Keratinocyte (primary cell): ENCODE data around the gene SLC22A31. TPM values are rescaled to one million over a fixed set of nuclear protein-coding genes. Genes with fewer than 3 reads are reported as not detected.

Experiments used
- DNase-seq: peaks from one replicate; pipeline ENCODE4 v3.0.0-alpha.2; 2011; ENCODE audit warnings: low read depth, missing footprints, low spot score
- FAIRE-seq: peaks from 2 replicates; lab custom pipeline; 2011; peaks lifted over from hg19 to GRCh38; lab: Jason Lieb, UNC
- H2AFZ ChIP-seq: 2 replicates; pipeline ENCODE4 v1.6.0; 2012; ENCODE audit warnings: low read length, control low read depth, inconsistent platforms; ENCODE audit not compliant: control insufficient read depth
- H3K27ac ChIP-seq: 2 replicates; pipeline ENCODE4 v1.5.1; 2011; ENCODE audit warnings: low read length; ENCODE audit not compliant: control insufficient read depth, insufficient read depth
- H3K27me3 ChIP-seq: 3 replicates; pipeline ENCODE4 v1.6.0; 2011; ENCODE audit warnings: low read length; ENCODE audit not compliant: control insufficient read depth, insufficient read depth; ENCODE audit errors: extremely low read depth
- H3K36me3 ChIP-seq, 2 experiments: 2 replicates in 1 of 2; 3 replicates in 1 of 2; pipeline ENCODE4 v1.5.1; 2011; ENCODE audit warnings: low read length in 2 of 2, mild to moderate bottlenecking in 1 of 2; ENCODE audit not compliant: control insufficient read depth in 2 of 2, insufficient read depth in 2 of 2; ENCODE audit errors: extremely low read depth in 1 of 2
- H3K4me1 ChIP-seq: 3 replicates; pipeline ENCODE4 v1.5.1; 2011; ENCODE audit warnings: low read length; ENCODE audit not compliant: control insufficient read depth, insufficient read depth; ENCODE audit errors: extremely low read depth
- H3K4me2 ChIP-seq: 3 replicates; pipeline ENCODE4 v1.6.0; 2011; ENCODE audit warnings: low read depth, low read length; ENCODE audit not compliant: control insufficient read depth, insufficient read depth; ENCODE audit errors: extremely low read depth
- H3K4me3 ChIP-seq, 3 experiments: fragments of 200-600 bp in 1 of 3; sonication (generic) in 1 of 3; 2 replicates in 2 of 3; 3 replicates in 1 of 3; pipeline ENCODE4 v1.5.1; 2011 to 2016; ENCODE audit warnings: low read length in 3 of 3, mild to moderate bottlenecking in 3 of 3, control low read depth in 2 of 3, inconsistent platforms in 1 of 3, low read depth in 1 of 3, mixed read lengths in 1 of 3, mixed run types in 1 of 3, moderate library complexity in 1 of 3; ENCODE audit not compliant: control insufficient read depth in 2 of 3, insufficient read depth in 2 of 3; ENCODE audit errors: extremely low read depth in 1 of 3
- H3K79me2 ChIP-seq: 2 replicates; pipeline ENCODE4 v1.6.0; 2012; ENCODE audit warnings: low read length; ENCODE audit not compliant: control insufficient read depth, insufficient read depth
- H3K9ac ChIP-seq: 3 replicates; pipeline ENCODE4 v1.6.0; 2011; ENCODE audit warnings: low read length; ENCODE audit not compliant: control insufficient read depth, insufficient read depth; ENCODE audit errors: extremely low read depth
- H3K9me1 ChIP-seq: 3 replicates; pipeline ENCODE4 v1.6.0; 2011; ENCODE audit warnings: low read length; ENCODE audit not compliant: control insufficient read depth, insufficient read depth; ENCODE audit errors: extremely low read depth
- H3K9me3 ChIP-seq: 2 replicates; pipeline ENCODE4 v1.5.1; 2012; ENCODE audit warnings: low read depth, low read length; ENCODE audit not compliant: control insufficient read depth
- H4K20me1 ChIP-seq: 3 replicates; pipeline ENCODE4 v1.6.0; 2011; ENCODE audit warnings: low read length; ENCODE audit not compliant: control insufficient read depth, insufficient read depth; ENCODE audit errors: extremely low read depth
- CTCF ChIP-seq, 3 experiments: IDR thresholded peaks in 1 of 3; conservative IDR thresholded peaks in 1 of 3; optimal IDR thresholded peaks in 1 of 3; 2 replicates in 2 of 3; 3 replicates in 1 of 3; pipeline versions ENCODE3 to v1.5.1; 2011; ENCODE audit warnings: low read length in 3 of 3, mild to moderate bottlenecking in 3 of 3, moderate library complexity in 2 of 3, control low read depth in 1 of 3, inconsistent platforms in 1 of 3; ENCODE audit not compliant: insufficient read depth in 2 of 3; ENCODE audit errors: extremely low read depth in 1 of 3
- EZH2 ChIP-seq: IDR thresholded peaks from one replicate; pipeline ENCODE4 v1.6.1; 2012; ENCODE audit warnings: inconsistent platforms, mild to moderate bottlenecking, low read length, moderate library complexity
- dilution Hi-C: fragments of 300-500 bp; cut with MboI; formaldehyde crosslinking; loops from one replicate; pipeline ENCODE4 v1.7.0; 2020; ENCODE audit warnings: low sequenced_read_pairs; ENCODE audit not compliant: extremely low pct_ligation_motif_present
- polyA plus RNA-seq, 5 experiments: library from polyadenylated mRNA; depleted of rRNA in 3 of 5; stranded (reverse) in 3 of 5; stranded (forward) in 1 of 5; unstranded in 1 of 5; fragments of >200 nt; gene quantifications; 1 replicate in 1 of 5; 2 replicates in 3 of 5; 3 replicates in 1 of 5; pipeline versions ENCODE4 v1.2.1 to v1.2.3, GENCODE V29; 2011 to 2012; ENCODE audit warnings: missing spikeins in 2 of 5, low read depth in 1 of 5, low replicate concordance in 1 of 5

SLC22A31 gene
- polyA plus RNA-seq, 1 donor (not counting 4 experiments of a cell fraction or from before 2014, with no cell fraction given): not detected

DNA sequence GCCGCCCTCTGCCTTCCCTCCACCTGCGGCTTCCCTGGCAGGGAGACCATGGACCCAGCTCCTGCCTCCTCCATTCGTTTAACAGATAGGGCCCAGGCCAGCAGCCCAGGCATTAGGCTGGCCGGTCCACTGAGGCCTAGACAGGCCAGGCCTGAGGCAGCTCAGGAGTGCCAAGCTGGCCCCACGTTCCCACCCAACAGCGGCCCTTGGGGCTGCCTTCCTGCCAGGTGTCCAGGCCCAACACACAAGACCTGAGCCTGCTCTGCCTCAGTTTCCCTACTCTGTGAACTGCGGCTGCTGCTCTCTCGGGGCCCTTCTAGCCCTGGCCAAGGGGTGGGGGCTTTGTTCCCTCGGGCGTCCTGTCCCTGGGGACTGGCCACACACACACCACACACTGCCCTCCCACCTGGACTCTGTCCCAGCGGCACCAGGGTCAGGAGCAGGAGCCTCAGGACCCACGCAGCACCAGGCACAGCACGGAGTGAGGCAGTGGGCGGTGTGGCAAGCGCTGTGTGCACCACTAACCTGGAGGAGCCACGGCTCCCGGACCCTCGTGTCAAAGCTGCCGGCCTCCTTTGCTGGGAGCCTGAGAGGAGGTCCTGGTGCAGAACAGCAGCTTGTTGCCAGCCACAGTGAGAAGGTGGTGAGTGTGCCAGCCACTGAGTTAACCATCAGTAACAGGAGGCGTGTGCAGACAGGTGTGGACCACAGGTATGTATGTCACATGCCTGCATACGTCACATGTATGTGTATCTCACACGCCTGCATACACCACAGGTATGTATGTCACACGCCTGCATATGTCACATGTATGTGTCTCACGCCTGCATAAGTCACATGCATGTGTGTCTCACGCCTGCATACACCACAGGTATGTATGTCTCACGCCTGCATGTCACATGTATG lies 43.3 kb downstream of the SLC22A31 start:
- no peaks in the 10 kb centered on the region for H3K79me2 ChIP-seq
- FAIRE-seq: no peak
- TF ChIP-seq CTCF (optimal IDR thresholded peaks at IDR 0.05 in 1 of 3, IDR thresholded peaks at IDR 0.05 in 1 of 3, conservative IDR thresholded peaks at IDR 0.05 in 1 of 3; ENCODE audit: extremely low read depth in 1 of 3, insufficient read depth in 2 of 3, low read length in 3 of 3): no peak
- TF ChIP-seq EZH2: no peak
- H3K4me2 ChIP-seq: no peak overlapping the region
- no peaks in the 10 kb centered on the region for H3K4me1 ChIP-seq
- peaks cover 10% of the 10 kb centered on the region for H3K9me3 ChIP-seq
- dilution Hi-C loops: no loop called here
- no peak overlapping the region for H2AFZ ChIP-seq
- H3K27ac ChIP-seq: no peak overlapping the region
- DNase-seq: peak; percentile 75
- no peak overlapping the region for H3K9ac ChIP-seq
- no peaks in the 10 kb centered on the region for H4K20me1 ChIP-seq
- H3K36me3 ChIP-seq: no peaks in the 10 kb centered on the region
- H3K4me3 ChIP-seq: no peak overlapping the region
- H3K9me1 ChIP-seq: no peaks in the 10 kb centered on the region
- peaks cover 31% of the 10 kb centered on the region for H3K27me3 ChIP-seq

GRCh38 chr16:89155851-89156739 lies 44.2 kb downstream of the SLC22A31 start:
- H3K9me3 ChIP-seq: peaks cover 10% of the 10 kb centered on the region
- no peaks in the 10 kb centered on the region for H3K79me2 ChIP-seq
- dilution Hi-C loops: no loop called here
- no peak overlapping the region for H3K9ac ChIP-seq
- H3K27ac ChIP-seq: no peak overlapping the region
- peaks cover 31% of the 10 kb centered on the region for H3K27me3 ChIP-seq
- no peak for TF ChIP-seq EZH2
- no peak for TF ChIP-seq CTCF (optimal IDR thresholded peaks at IDR 0.05 in 1 of 3, IDR thresholded peaks at IDR 0.05 in 1 of 3, conservative IDR thresholded peaks at IDR 0.05 in 1 of 3; ENCODE audit: extremely low read depth in 1 of 3, insufficient read depth in 2 of 3, low read length in 3 of 3)
- H2AFZ ChIP-seq: no peak overlapping the region
- no peak overlapping the region for H3K4me3 ChIP-seq
- H3K9me1 ChIP-seq: no peaks in the 10 kb centered on the region
- no peaks in the 10 kb centered on the region for H3K36me3 ChIP-seq
- no peaks in the 10 kb centered on the region for H3K4me1 ChIP-seq
- FAIRE-seq: no peak
- H3K4me2 ChIP-seq: no peak overlapping the region
- no peak for DNase-seq
- no peaks in the 10 kb centered on the region for H4K20me1 ChIP-seq
